ENCODE measurements around the gene ACSBG1.

- no peak for TF ChIP-seq POLR2A (IDR thresholded peaks at IDR 0.05)
- no peak for TF ChIP-seq CTCF (IDR thresholded peaks at IDR 0.05)
Observed at GRCh38 chr15:78133801-78134200, 100.6 kb downstream of the ACSBG1 start.

All from prostate gland (tissue), 2 donors.